ENCODE measurements around the gene CD200R1.

DNA sequence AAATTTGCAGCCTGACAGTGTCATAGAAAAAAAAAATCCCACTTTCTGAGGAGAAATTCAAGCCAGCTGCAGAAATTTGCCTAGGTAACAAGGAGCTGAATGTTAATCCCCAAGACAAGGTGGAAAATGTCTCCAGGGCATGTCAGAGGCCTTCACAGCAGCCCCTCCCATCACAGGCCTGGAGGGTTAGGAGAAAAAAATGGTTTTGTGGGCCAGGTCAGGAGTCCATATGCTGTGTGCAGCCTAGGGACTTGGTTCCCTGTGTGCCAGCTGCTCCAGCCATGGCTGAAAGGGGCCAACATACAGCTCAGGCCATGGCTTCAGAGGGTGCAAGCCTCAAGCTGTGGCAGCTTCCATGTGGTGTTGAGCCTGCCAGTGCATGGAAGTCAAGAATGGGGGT is 11.2 kb downstream of the CD200R1 start:
- TF ChIP-seq POLR2AphosphoS5 (IDR thresholded peaks at IDR 0.05; ENCODE audit: low read depth): no peak
- TF ChIP-seq, protein P1, sequence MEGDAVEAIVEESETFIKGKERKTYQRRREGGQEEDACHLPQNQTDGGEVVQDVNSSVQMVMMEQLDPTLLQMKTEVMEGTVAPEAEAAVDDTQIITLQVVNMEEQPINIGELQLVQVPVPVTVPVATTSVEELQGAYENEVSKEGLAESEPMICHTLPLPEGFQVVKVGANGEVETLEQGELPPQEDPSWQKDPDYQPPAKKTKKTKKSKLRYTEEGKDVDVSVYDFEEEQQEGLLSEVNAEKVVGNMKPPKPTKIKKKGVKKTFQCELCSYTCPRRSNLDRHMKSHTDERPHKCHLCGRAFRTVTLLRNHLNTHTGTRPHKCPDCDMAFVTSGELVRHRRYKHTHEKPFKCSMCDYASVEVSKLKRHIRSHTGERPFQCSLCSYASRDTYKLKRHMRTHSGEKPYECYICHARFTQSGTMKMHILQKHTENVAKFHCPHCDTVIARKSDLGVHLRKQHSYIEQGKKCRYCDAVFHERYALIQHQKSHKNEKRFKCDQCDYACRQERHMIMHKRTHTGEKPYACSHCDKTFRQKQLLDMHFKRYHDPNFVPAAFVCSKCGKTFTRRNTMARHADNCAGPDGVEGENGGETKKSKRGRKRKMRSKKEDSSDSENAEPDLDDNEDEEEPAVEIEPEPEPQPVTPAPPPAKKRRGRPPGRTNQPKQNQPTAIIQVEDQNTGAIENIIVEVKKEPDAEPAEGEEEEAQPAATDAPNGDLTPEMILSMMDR (conservative IDR thresholded peaks at IDR 0.05; ENCODE audit: low read depth in 2 of 2): no peak
- no peak for TF ChIP-seq EZH2 (IDR thresholded peaks at IDR 0.05; ENCODE audit: low read depth, unreplicated experiment)
- TF ChIP-seq ZNF331 (CRISPR knock-in tag; IDR thresholded peaks at IDR 0.05; ENCODE audit: low read depth): no peak
- no peak for TF ChIP-seq EZH2phosphoT487 (IDR thresholded peaks at IDR 0.05; ENCODE audit: unreplicated experiment)

All from GM23338 (cell line).